Mesendoderm (in vitro differentiated cells): Measurements from ENCODE around the gene OR11H7.
"Not testable (repeated sequence)": the region's sequence is repeated elsewhere in the genome, so short reads cannot be mapped to it uniquely, and the experiment has no call there.

Source experiments
- DNase-seq: peaks from one replicate; pipeline ENCODE4 v3.0.0; 2013
- H2AK5ac ChIP-seq: 2 replicates; pipeline ENCODE4 v1.6.1; 2013; ENCODE audit warnings: low read length, inconsistent platforms
- H2BK120ac ChIP-seq: 2 replicates; pipeline ENCODE4 v1.6.1; 2013; ENCODE audit warnings: low read depth, mild to moderate bottlenecking, low read length, moderate library complexity, mixed read lengths
- H2BK15ac ChIP-seq: replicated peaks from 2 replicates; pipeline ENCODE4 v1.6.1; 2013; ENCODE audit warnings: low read depth, mild to moderate bottlenecking, moderate library complexity
- H2BK5ac ChIP-seq: 2 replicates; pipeline ENCODE4 v1.6.1; 2013; ENCODE audit warnings: low read length, inconsistent platforms
- H3K18ac ChIP-seq: 2 replicates; pipeline ENCODE4 v1.6.1; 2013; ENCODE audit warnings: mild to moderate bottlenecking, low read length, mixed read lengths
- H3K23ac ChIP-seq: one replicate; pipeline ENCODE4 v1.6.1; 2013; ENCODE audit warnings: low read length
- H3K27ac ChIP-seq: 2 replicates; pipeline ENCODE4 v1.5.1; 2013; ENCODE audit warnings: low read depth, mild to moderate bottlenecking, inconsistent platforms, low read length, moderate library complexity
- H3K27me3 ChIP-seq: 2 replicates; pipeline ENCODE4 v1.6.1; 2013; ENCODE audit warnings: low read length, control low read depth, mild to moderate bottlenecking, inconsistent platforms; ENCODE audit not compliant: insufficient read depth, poor library complexity
- H3K36me3 ChIP-seq: 2 replicates; pipeline ENCODE4 v1.6.1; 2013; ENCODE audit warnings: low read length, inconsistent platforms; ENCODE audit not compliant: control insufficient read depth, insufficient read depth
- H3K4ac ChIP-seq: one replicate; pipeline ENCODE4 v1.6.1; 2013; ENCODE audit warnings: low read depth, mild to moderate bottlenecking, low read length, moderate library complexity
- H3K4me1 ChIP-seq: 2 replicates; pipeline ENCODE4 v1.6.1; 2013; ENCODE audit warnings: low read depth, low read length, inconsistent platforms; ENCODE audit not compliant: control insufficient read depth
- H3K4me2 ChIP-seq: 2 replicates; pipeline ENCODE4 v1.6.1; 2013; ENCODE audit warnings: low read length
- H3K4me3 ChIP-seq: 2 replicates; pipeline ENCODE4 v1.5.1; 2013; ENCODE audit warnings: mild to moderate bottlenecking, low read length
- H3K56ac ChIP-seq: one replicate; pipeline ENCODE4 v1.6.1; 2013; ENCODE audit warnings: low read length
- H3K79me1 ChIP-seq: 2 replicates; pipeline ENCODE4 v1.6.1; 2013; ENCODE audit warnings: low read length, inconsistent platforms
- H3K79me2 ChIP-seq: 2 replicates; pipeline ENCODE4 v1.6.1; 2013; ENCODE audit warnings: mild to moderate bottlenecking, low read length; ENCODE audit not compliant: control insufficient read depth, insufficient read depth
- H3K9ac ChIP-seq: 2 replicates; pipeline ENCODE4 v1.6.1; 2013; ENCODE audit warnings: low read length, inconsistent platforms
- H4K5ac ChIP-seq: one replicate; pipeline ENCODE4 v1.6.1; 2013; ENCODE audit warnings: low read length
- H4K8ac ChIP-seq: one replicate; pipeline ENCODE4 v1.6.1; 2013; ENCODE audit warnings: low read depth, mild to moderate bottlenecking, control low read depth, low read length, moderate library complexity
- WGBS: extraction: QIAGEN DNeasy Blood & Tissue Kit; methylation state at CpG from one replicate; pipeline ENCODE4 v1.1.7; 2013; ENCODE audit warnings: low lambda C conversion rate, missing lambda C conversion rate; ENCODE audit not compliant: insufficient coverage; ENCODE audit errors: extremely low coverage; 5-methylcytosine and 5-hydroxymethylcytosine counted together

OR11H7 gene

GRCh38 chr14:20278414-20278813, 49.6 kb downstream of the OR11H7 start:
- Histone ChIP-seq H3K18ac (no peak overlapping the region), H2BK15ac (no peak overlapping the region), H3K4ac (no peak overlapping the region), H3K4me3 (no peak overlapping the region), H4K8ac (no peak overlapping the region), H3K27ac (no peak overlapping the region), H3K79me2 (no peaks in the 10 kb centered on the region), H3K27me3 (no peaks in the 10 kb centered on the region), H3K79me1 (no peaks in the 10 kb centered on the region), H2BK5ac (no peak overlapping the region), H2BK120ac (no peak overlapping the region), H3K4me2 (no peak overlapping the region), H3K9ac (no peak overlapping the region), H4K5ac (no peak overlapping the region), H3K56ac (no peak overlapping the region), H3K36me3 (no peaks in the 10 kb centered on the region), H2AK5ac (no peak overlapping the region), H3K23ac (no peak overlapping the region), H3K4me1 (no peaks in the 10 kb centered on the region)
- WGBS = no CpG with 5 or more reads among the region's 1 CpG
- no peak for DNase-seq

GRCh38 chr14:20280265-20280664, 51.5 kb downstream of the OR11H7 start:
- H3K4me2 ChIP-seq, H3K27me3 ChIP-seq, H3K79me2 ChIP-seq, H3K56ac ChIP-seq, H3K23ac ChIP-seq, H3K4me1 ChIP-seq, H3K79me1 ChIP-seq, DNase-seq, H3K36me3 ChIP-seq, H2BK15ac ChIP-seq, H4K5ac ChIP-seq, H3K4me3 ChIP-seq, H2AK5ac ChIP-seq, H3K4ac ChIP-seq, H2BK120ac ChIP-seq, H2BK5ac ChIP-seq, H3K9ac ChIP-seq, H4K8ac ChIP-seq, H3K27ac ChIP-seq, H3K18ac ChIP-seq: not testable (repeated sequence)
- no CpG with 5 or more reads among the region's 7 CpGs for WGBS
